ENCODE results near the gene APOBEC3C.
"Not testable (repeated sequence)": the region's sequence is repeated elsewhere in the genome, so short reads cannot be mapped to it uniquely, and the experiment has no call there.

APOBEC3C gene

GRCh38 chr22:39020021-39020651 is 6.1 kb downstream of the APOBEC3C start:
- not testable (repeated sequence) for DNase-seq

GRCh38 chr22:39021552-39022250 is 7.6 kb downstream of the APOBEC3C start:
- no peak for DNase-seq

DNA sequence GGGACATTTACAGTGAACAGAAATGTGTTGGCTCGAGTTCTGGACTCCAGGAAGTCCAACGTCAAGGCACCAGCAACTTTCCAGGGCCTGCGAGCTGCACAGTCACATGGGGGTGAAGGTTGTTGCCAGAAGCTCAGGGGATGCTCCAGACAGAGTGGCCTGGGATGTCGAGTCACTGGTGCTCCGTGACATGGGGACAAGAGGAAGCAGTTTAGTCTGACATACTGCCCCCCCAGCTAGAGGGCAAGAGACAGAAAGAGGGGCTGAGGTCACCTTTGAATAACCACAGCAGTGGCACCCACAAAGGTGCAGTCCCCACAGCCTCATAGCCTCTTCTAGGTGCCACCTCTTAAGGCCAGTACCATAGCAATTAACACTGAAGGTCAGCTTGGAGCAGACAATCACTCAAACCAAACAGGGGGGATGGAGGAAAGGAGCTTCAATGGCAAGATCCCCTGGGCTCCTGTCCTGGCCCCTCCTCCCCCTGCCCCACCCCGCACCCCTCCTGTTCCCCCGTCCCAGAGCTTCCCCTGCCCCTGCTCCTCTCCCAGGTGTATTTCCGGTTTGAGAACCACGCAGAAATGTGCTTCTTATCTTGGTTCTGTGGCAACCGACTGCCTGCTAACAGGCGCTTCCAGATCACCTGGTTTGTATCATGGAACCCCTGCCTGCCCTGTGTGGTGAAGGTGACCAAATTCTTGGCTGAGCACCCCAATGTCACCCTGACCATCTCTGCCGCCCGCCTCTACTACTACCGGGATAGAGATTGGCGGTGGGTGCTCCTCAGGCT is 10.7 kb downstream of the APOBEC3C start:
- no peak for DNase-seq

GRCh38 chr22:39026509-39027150 is 12.6 kb downstream of the APOBEC3C start:
- no peak for DNase-seq

- no peak for DNase-seq
Measured at GRCh38 chr22:39027717-39028116, 13.7 kb downstream of the APOBEC3C start.

GRCh38 chr22:39028281-39028680 is 14.2 kb downstream of the APOBEC3C start:
- no peak for DNase-seq

- DNase-seq, result no peak
Measured at GRCh38 chr22:39029227-39029626, 15.2 kb downstream of the APOBEC3C start.

- no peak for DNase-seq
Measured at GRCh38 chr22:39030705-39031104, 16.6 kb downstream of the APOBEC3C start.

DNA sequence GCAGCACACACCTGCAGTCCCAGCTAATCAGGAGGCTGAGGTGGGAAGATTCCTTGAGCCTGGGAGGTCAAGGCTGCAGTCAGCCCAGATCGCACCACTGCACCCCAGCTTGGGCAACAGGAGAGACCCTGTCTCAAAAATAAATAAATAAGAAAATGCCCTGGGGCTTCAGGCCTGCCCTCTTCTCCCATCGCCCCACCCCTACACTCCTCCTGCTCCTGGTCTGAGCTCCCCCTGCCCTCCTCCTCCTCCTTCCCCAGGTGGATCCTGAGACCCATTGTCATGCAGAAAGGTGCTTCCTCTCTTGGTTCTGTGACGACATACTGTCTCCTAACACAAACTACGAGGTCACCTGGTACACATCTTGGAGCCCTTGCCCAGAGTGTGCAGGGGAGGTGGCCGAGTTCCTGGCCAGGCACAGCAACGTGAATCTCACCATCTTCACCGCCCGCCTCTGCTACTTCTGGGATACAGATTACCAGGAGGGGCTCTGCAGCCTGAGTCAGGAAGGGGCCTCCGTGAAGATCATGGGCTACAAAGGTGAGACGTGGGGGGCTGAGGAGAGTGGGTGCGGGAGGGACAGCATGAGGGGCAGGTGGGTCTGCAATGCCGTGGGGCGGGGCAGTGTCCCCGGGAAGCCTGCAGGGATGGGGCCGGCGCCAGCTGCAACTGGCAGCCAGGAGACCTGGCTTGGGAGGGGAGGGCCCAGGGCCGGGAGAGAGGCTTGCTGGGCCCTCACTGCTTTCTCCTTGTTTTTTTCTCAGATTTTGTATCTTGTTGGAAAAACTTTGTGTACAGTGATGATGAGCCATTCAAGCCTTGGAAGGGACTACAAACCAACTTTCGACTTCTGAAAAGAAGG is 17.6 kb downstream of the APOBEC3C start:
- not testable (repeated sequence) for DNase-seq

GRCh38 chr22:39037071-39037470 is 23.0 kb downstream of the APOBEC3C start:
- DNase-seq, result not testable (repeated sequence)

DNA sequence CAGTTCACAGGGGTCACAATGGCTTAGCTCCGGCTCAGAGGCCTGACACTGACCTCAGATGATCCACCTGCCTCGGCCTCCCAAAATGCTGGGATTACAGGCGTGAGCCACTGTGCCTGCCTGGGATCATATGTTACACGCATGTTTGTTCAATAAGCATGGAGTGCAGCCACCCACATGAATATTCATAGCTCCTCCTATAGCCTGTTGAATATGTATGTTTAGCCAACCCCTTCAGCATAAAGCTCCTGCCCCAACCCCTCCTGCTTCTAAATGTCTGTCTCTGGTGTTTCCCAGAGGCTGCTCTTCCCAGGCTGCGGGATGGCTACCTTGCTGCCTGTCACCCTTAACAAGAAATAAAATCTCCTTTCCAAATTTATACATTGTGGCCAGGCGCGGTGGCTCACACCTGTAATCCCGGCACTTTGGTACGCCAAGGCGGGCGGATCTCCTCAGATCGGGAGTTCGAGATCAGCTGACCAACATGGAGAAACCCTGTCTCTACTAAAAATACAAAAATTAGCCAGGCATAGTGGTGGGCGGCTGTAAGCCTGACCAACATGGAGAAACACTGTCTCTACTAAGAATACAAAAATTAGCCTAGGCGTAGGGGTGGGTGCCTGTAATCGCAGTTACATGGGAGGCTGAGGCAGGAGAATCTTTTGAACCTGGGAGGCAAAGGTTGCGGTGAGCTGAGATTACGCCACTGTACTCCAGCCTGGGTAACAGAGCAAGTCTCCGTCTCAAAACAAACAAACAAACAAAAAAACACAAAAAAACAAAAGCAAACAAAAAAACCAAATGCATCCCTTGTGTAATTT is 25.5 kb downstream of the APOBEC3C start:
- DNase-seq, result no peak

- DNase-seq, result not testable (repeated sequence)
Measured at GRCh38 chr22:39040155-39040537, 26.1 kb downstream of the APOBEC3C start.

DNA sequence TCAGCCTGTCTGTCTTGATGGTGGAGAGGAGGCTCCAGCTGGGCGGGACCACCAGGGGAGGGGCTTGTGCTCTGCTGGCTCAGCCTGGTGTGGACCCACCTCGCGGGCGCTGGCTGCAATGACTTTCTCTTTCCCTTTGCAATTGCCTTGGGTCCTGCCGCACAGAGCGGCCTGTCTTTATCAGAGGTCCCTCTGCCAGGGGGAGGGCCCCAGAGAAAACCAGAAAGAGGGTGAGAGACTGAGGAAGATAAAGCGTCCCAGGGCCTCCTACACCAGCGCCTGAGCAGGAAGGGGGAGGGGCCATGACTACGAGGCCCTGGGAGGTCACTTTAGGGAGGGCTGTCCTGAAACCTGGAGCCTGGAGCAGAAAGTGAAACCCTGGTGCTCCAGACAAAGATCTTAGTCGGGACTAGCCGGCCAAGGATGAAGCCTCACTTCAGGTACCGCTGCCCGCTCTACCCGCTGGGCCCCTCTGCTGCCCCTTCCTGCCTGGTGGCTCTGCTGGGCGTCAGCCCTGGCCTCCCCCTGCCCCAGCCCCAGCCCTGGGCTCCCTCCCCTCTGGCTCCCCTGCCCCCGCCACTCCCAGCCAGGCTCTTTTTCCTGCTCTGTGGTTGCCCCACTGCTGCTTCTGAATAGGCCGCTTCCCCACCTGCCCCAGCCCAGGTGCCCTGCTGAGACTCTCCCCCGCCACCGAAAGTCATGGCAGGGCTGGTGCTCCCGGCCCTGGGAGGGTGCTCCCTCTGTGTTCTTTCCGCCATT is 26.7 kb downstream of the APOBEC3C start, which contains the start of gene APOBEC3F:
Gene APOBEC3F (plus strand): TSS at position 327 of the 759 bp plus-strand sequence. CDS start 97 bp downstream, at position 424.
- peak in 3 of 56 donors; percentile 12 to 35 (median 19) for DNase-seq

DNA sequence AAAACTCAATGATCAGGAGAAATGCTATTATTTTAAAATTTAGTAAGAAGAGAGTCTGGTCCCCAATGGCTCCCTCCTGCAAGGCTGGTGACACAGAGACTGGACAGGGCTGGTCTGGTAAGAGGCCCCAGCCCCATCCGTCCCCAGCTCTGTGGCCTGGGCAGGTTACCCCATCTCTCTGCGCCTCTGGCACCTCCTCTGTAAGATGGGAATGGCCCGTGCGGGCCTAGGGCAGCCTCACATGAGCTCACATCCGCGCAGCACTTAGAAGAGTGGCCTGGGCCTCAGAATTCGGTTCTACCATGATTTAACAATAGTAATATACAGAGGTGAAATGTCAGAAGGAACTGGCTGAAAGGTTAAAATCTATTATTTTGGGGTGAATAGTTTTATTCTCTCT is 27.9 kb downstream of the APOBEC3C start:
- DNase-seq, result no peak

- DNase-seq, result not testable (repeated sequence)
Measured at GRCh38 chr22:39043063-39043462, 29.0 kb downstream of the APOBEC3C start.

DNA sequence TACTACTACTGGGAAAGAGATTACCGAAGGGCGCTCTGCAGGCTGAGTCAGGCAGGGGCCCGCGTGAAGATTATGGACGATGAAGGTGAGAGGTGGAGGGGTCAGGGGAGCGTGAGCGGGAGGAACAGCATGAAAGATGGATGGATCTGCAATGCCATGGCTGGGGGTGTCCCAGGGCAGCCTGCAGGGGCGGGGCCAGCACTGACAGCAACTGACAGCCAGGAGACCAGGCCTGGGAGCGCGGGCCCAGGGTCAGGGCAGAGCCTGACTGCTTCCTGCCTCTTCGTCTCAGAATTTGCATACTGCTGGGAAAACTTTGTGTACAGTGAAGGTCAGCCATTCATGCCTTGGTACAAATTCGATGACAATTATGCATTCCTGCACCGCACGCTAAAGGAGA is 31.1 kb downstream of the APOBEC3C start:
- not testable (repeated sequence) for DNase-seq

- not testable (repeated sequence) for DNase-seq
Measured at GRCh38 chr22:39049486-39049885, 35.4 kb downstream of the APOBEC3C start.

DNA sequence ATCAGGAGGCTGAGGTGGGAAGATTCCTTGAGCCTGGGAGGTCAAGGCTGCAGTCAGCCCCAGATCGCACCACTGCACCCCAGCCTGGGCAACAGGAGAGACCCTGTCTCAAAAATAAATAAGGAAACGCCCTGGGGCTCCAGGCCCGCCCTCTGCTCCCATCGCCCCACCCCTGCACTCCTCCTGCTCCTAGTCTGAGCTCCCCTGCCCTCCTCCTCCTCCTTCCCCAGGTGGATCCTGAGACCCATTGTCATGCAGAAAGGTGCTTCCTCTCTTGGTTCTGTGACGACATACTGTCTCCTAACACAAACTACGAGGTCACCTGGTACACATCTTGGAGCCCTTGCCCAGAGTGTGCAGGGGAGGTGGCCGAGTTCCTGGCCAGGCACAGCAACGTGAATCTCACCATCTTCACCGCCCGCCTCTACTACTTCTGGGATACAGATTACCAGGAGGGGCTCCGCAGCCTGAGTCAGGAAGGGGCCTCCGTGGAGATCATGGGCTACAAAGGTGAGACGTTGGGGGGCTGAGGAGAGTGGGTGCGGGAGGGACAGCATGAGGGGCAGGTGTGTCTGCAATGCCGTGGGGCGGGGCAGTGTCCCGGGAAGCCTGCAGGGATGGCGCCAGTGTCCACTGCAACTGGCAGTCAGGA is 37.9 kb downstream of the APOBEC3C start:
- DNase-seq, result not testable (repeated sequence)

Measured in amygdala (tissue), 56 donors.